NCI-H128 (cell line): Measurements from ENCODE around the gene WDFY3.

Experiments used
- DNase-seq: peaks from one replicate; lab custom pipeline; 2025; ENCODE audit not compliant: unreplicated experiment; lab: John Stamatoyannopoulos, UW

WDFY3 gene

GRCh38 chr4:84733343-84734033, 233.0 kb downstream of the WDFY3 start:
- no peak for DNase-seq

DNA sequence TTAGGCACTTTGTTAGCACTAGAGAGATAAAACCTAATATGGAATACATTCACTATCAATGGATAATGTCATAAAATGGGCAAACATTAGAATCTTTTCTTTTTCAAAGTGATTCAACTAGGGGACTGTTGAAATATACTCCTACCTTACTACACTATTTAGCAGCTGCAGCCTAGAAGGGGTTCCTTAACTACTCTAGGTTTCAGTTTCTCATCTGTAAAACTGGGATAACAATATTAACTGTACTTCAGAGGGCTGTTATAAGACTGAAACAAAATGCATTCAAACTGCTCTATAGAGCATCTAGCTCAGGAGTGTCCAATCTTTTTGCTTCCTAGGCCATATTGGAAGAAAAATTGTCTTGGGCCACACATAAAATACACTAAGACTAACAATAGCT, 236.1 kb downstream of the WDFY3 start:
- no peak for DNase-seq

DNA sequence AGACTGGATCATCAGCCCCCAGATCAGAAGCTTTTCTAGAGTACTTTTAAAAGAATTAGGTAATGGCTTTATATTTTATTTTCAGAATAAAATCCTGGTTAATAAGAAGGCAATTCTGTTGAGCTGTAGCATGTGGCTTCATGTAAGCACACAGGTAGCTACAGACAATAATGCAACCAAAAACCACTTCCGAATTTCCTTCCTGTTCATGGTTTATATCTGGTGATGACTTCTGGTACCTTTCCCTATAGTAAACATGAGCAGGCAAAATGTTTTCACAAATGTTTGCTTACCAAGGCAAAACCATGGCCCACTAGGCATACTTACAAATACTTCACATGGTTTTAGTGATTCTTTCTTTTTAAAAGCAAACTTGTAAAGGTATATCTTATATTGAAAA, 239.0 kb downstream of the WDFY3 start:
- DNase-seq = no peak

- no peak for DNase-seq
Observed at GRCh38 chr4:84726356-84726755, 240.1 kb downstream of the WDFY3 start.

- DNase-seq = no peak
Observed at GRCh38 chr4:84722720-84723119, 243.8 kb downstream of the WDFY3 start.

DNA sequence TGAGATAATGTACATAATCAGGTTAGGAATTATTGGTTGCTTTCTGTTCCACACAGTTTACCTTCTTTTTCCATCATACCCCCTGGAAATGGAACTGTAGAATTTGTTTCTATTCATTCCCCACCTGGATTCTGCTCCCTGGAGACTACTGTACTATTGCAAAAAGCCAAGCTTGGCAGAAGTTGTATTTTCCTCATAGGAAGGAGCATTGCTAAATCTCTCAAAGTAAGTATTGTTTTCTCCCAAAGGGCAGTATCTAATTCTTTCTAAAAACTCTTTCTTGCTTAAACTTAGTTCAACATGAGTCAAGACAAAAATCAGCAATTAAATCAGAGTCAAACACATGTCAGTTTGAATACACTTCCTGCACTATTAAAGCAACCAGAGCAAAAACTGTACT, 247.4 kb downstream of the WDFY3 start:
- DNase-seq = no peak

DNA sequence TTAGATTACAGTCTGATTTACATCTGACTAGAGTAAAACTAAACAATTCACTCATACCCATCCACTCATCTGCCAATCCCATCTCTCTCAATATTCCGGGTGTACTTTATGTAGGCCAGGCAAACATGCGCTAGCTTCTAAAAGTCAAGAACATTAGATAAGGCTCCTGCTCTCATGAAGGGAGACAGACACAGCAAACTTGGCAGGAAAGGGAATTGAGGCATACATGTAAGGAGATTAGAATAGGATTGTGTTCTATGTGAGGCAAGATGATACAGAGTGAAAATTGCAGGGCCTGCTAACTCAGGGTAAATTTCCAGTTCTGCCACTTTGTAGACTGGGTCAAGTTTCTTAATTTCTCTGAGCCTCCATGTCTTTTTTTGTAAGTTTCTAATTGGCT, 247.8 kb downstream of the WDFY3 start:
- no peak for DNase-seq

DNA sequence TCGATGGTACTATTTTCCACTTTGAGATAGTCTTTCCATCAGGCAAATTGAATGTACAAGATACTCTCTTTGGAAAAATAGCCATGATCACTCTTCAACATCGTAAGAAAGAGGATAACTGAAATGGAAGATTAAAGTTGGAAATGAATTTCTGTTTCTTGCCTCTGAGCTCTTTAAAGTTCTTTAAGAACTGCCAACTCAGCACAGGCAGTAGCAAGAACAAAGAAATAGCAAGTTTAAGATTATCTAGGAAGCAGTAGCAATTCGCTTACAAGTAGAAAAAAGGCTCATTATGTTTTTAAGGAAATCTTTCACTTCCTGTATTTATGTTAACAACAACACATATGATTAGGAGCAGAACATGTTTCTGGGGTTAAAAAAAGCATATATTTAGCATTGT, 255.9 kb downstream of the WDFY3 start:
- DNase-seq = no peak

DNA sequence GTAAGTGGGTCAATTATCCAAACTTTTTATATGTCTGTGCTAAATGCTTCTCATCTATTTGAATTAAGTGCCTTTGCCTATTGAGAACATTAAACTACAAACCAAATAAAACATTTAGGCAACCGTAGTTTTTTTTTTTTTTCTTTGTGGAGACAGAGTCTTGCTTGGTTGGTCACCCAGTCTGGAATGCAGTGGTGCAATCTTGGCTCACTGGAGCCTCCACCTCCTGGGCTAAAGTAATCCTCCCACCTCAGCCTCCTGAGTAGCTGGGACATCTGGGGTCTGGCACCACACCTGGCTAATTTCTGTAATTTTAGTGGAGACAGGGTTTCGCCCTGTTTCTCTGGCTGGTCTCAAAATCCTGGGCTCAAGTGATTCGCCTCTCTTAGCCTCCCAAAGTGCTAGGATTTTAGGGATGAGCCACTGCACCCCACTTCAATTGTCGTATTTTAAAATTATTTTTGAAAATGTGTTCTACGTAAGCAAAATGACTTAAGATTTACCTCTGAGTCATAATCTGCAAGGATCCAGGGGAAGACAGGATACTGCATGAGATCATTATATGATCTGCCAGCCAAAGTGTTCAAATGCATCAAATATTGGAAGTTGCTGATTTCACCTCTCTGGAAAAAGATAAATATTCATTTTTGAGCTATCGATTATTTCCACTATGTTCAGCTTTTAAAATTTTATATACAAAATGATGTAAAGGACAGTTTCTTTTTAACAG, 257.9 kb downstream of the WDFY3 start:
- no peak for DNase-seq

GRCh38 chr4:84706286-84706685, 260.2 kb downstream of the WDFY3 start:
- DNase-seq = no peak

DNA sequence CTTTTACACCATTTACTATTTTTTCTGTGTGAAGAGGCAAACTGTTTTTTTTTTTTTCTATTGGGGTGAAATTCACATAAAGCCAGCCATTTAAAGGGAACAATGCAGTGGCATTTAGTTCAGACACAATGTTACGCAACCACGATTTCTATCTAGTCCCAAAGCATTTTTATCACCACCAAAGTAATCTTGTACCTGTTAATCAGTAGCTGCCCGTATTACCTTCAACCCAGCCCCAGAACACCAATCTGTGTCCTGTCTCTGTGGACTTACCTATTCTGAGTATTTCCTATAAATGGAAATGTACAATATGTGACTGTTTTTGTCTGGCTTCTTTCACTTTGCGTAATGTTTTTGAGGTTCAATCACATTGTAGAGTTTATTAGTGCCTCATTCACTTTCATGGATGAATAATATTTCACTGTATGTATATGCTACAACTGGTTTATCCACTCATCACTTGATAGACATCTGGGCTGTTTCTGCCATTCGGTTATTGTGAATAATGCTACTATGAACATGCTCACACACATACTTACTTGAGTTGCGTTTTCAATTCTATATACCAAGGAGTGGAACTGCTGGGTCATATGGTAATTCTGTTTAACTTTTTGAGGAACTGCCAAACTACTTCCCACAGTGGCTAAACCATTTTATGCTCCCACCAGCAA, 267.4 kb downstream of the WDFY3 start:
- DNase-seq = no peak

DNA sequence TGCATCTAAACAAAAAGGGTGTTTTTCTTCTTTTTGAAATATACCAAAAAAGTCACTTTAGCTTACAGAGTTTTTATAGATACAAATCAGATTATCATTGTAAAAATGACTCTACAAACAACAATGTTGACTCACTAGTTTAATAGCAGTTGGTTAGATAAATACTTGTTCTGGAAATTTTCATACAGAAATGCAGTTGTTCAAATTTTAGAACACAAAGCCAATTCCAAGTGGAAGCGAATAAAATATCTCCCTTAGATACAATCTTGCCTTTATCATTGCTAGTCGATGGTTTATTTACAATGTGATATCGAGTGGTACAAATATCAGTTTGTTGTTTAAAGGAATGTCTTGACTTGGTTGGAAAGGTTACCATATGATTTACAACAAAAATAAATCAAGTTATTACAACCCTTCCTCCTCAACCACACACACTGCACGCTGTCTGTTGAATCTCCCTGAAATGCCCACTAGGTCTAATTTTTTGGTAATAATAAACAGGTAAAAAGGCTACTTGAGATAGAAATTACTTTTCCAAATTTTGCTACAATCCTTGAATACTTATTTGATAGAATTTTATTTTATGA, 268.8 kb downstream of the WDFY3 start:
- DNase-seq = no peak

- DNase-seq = no peak
Observed at GRCh38 chr4:84697159-84697558, 269.3 kb downstream of the WDFY3 start.

- no peak for DNase-seq
Observed at GRCh38 chr4:84691800-84692199, 274.7 kb downstream of the WDFY3 start.

DNA sequence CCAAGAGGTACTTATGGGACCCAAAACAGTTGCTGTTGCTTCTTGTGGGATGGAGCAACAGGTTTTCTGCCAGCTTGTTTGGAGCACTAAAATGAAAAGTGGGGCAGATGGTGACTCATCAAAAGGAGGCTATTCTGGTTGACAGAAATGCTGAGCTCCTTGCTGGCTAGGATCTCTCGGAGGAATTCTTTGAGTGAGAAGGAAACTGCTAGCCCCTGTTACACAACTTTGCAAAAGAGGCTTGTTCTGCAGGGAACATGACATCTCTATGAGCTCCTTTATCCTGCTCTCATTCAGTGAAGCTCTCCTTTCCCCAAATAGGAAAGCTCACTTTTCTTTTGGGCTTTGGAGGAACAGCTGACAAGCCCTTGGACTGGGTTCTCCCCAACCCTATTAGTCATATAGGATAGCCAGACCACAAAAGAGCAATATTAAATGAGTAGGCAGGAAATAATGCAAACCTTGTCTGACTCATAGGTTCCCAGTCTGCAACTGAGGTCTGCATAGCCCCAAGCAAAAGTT, 275.3 kb downstream of the WDFY3 start:
- DNase-seq = no peak

- no peak for DNase-seq
Observed at GRCh38 chr4:84690481-84690880, 276.0 kb downstream of the WDFY3 start.

DNA sequence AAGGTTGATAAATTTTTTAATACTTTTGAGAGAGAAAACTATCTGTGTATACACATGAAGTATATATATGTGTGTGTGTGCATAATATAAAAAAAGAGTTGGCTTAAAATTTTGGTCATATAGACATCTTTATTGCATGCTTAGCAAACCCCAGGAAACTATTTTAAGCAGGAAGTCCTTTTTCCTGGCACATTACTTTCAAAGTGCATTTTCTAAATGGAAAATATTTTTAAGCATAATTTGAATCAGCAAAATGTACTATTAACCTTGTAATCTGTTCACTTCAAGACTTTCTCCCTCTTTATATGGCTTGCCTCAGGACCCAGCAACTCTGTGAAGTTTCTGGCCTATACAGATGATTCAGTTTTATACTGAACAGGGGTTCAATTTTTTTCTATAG, 277.3 kb downstream of the WDFY3 start:
- DNase-seq = no peak

- DNase-seq = no peak
Observed at GRCh38 chr4:84688605-84689004, 277.9 kb downstream of the WDFY3 start.

- DNase-seq = no peak
Observed at GRCh38 chr4:84685105-84685504, 281.4 kb downstream of the WDFY3 start.

- DNase-seq = no peak
Observed at GRCh38 chr4:84684361-84684760, 282.1 kb downstream of the WDFY3 start.

DNA sequence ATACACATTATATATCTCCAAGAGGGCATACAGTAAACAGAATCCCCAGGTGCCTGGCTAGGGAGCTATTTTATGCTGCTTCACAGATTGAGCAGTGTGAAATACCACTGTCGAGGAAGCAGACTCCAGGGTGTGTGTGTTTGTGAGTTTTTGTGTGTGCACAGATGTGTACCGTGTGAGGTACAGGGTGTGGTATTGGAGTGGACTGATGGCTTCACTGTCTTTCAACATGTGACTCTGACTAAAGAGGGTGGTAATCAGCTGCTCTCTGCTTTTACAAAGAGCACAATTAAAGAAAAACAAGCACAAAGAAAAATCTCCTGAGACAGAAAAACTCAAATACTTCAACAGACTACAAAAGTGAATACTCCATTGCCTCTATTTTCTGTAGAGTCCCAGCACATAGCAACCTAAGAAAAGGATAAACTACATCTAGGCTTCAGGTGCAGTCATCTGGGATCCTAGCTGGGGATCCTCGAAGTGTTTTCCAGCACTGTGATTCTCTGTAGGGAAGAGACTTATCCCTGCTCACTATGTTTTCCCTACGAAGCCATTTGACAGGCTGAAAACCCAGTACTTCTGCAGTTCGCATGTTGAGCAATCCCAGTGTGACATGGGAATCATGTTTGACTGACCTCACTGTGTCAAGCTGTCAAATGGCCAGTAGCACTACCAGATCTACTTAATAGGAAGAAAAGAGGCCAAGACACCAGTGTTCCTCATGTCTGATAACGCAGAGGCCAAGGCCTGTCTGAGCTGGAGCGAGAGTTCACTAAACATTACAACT, 283.2 kb downstream of the WDFY3 start:
- DNase-seq = no peak
